PFSK-1 (cell line): ENCODE data around the gene OSR1.

Experiments used
- FOXP2 ChIP-seq: optimal IDR thresholded peaks from 2 replicates; pipeline ENCODE3; 2011; ENCODE audit warnings: borderline replicate concordance, control low read depth, inconsistent platforms; ENCODE audit not compliant: insufficient read depth; ENCODE audit errors: extremely low read length, extremely low read depth
- POLR2AphosphoS5 ChIP-seq: IDR thresholded peaks from 2 replicates; pipeline ENCODE4 v1.6.1; 2012; ENCODE audit warnings: low read depth, mild to moderate bottlenecking, control low read depth, low read length, moderate library complexity
- REST ChIP-seq, 2 experiments: IDR thresholded peaks; 2 replicates each; pipeline versions ENCODE4 v1.6.1 to v1.8.0; 2011 to 2012; ENCODE audit warnings: low read depth in 2 of 2, low read length in 2 of 2, control low read depth in 1 of 2, inconsistent platforms in 1 of 2, mild to moderate bottlenecking in 1 of 2, moderate library complexity in 1 of 2; ENCODE audit not compliant: insufficient read depth in 1 of 2
- TAF1 ChIP-seq: IDR thresholded peaks from 2 replicates; pipeline ENCODE4 v1.6.1; 2012; ENCODE audit warnings: low read length, control low read depth, borderline replicate concordance; ENCODE audit not compliant: insufficient read depth

GRCh38 chr2:19320813-19321212, 37.6 kb downstream of the OSR1 start:
- no peak for TF ChIP-seq REST (IDR thresholded peaks at IDR 0.05; ENCODE audit: insufficient read depth in 1 of 2, low read depth in 2 of 2, low read length in 2 of 2)
- no peak for TF ChIP-seq POLR2AphosphoS5
- no peak for TF ChIP-seq FOXP2
- TF ChIP-seq TAF1 = no peak
